Liver (tissue), 9 donors: ENCODE measurements around the gene TNRC6B. TPM values are rescaled to one million over a fixed set of nuclear protein-coding genes. Genes with fewer than 3 reads are reported as not detected.

Source experiments
- DNase-seq: peaks from one replicate; pipeline ENCODE4 v3.0.0-alpha.2; 2017; ENCODE audit warnings: low spot score
- H3K27ac ChIP-seq, 2 donors: one replicate each; pipeline ENCODE4 v1.7.0; 2013; ENCODE audit warnings: inconsistent platforms in 2 of 2, low read length in 2 of 2, control low read depth in 1 of 2, low read depth in 1 of 2, mild to moderate bottlenecking in 1 of 2
- H3K27me3 ChIP-seq, 4 donors: one replicate each; pipeline versions ENCODE4 v1.6.1 to v1.7.0; 2013; ENCODE audit warnings: low read length in 3 of 4, inconsistent platforms in 1 of 4, mild to moderate bottlenecking in 1 of 4, moderate library complexity in 1 of 4; ENCODE audit not compliant: control insufficient read depth in 4 of 4, insufficient read depth in 4 of 4
- H3K36me3 ChIP-seq, 4 donors: one replicate each; pipeline versions ENCODE4 v1.6.1 to v1.7.0; 2013; ENCODE audit warnings: low read length in 3 of 4, mild to moderate bottlenecking in 3 of 4, low read depth in 1 of 4, moderate library complexity in 1 of 4; ENCODE audit not compliant: control insufficient read depth in 4 of 4, insufficient read depth in 3 of 4
- H3K4me1 ChIP-seq, 4 donors: one replicate each; pipeline versions ENCODE4 v1.6.1 to v1.7.0; 2013; ENCODE audit warnings: low read length in 3 of 4, mild to moderate bottlenecking in 3 of 4, moderate library complexity in 1 of 4; ENCODE audit not compliant: control insufficient read depth in 4 of 4, insufficient read depth in 4 of 4
- H3K4me3 ChIP-seq, 3 donors: one replicate each; pipeline versions ENCODE4 v1.6.1 to v1.7.0; 2013; ENCODE audit warnings: low read length in 3 of 3, control low read depth in 1 of 3, low read depth in 1 of 3, mild to moderate bottlenecking in 1 of 3
- H3K9ac ChIP-seq, 2 donors: one replicate each; pipeline ENCODE4 v1.7.0; 2013; ENCODE audit warnings: low read length in 2 of 2, mild to moderate bottlenecking in 2 of 2, moderate library complexity in 2 of 2, control low read depth in 1 of 2, low read depth in 1 of 2
- H3K9me3 ChIP-seq, 4 donors: one replicate each; pipeline versions ENCODE4 v1.6.1 to v1.7.0; 2013; ENCODE audit warnings: low read length in 3 of 4; ENCODE audit not compliant: control insufficient read depth in 4 of 4
- FOXA1 ChIP-seq: IDR thresholded peaks from 2 replicates; pipeline ENCODE4 v1.6.1; 2016; ENCODE audit warnings: antibody characterized with exemption
- FOXA2 ChIP-seq: IDR thresholded peaks from 2 replicates; pipeline ENCODE4 v1.6.1; 2016; ENCODE audit warnings: antibody characterized with exemption
- HNF4A ChIP-seq, 2 donors: conservative IDR thresholded peaks; 2 replicates each; pipeline ENCODE4 v1.6.1; 2016; ENCODE audit warnings: antibody characterized with exemption in 2 of 2, mild to moderate bottlenecking in 2 of 2
- JUND ChIP-seq, 2 donors: IDR thresholded peaks; 2 replicates each; pipeline ENCODE4 v1.6.1; 2016; ENCODE audit warnings: antibody characterized with exemption in 2 of 2
- NR2F2 ChIP-seq: IDR thresholded peaks from 2 replicates; pipeline ENCODE4 v1.6.1; 2016; ENCODE audit warnings: antibody characterized with exemption
- RAD21 ChIP-seq, 2 donors: IDR thresholded peaks; 2 replicates each; pipeline ENCODE4 v1.6.1; 2016; ENCODE audit warnings: antibody characterized with exemption in 2 of 2, mild to moderate bottlenecking in 2 of 2
- SP1 ChIP-seq: IDR thresholded peaks from 2 replicates; pipeline ENCODE4 v1.6.1; 2018; ENCODE audit warnings: antibody characterized with exemption, mild to moderate bottlenecking
- WGBS: extraction: QIAGEN DNeasy Blood & Tissue Kit; methylation state at CpG from one replicate; pipeline ENCODE4 v1.1.7; 2013; 5-methylcytosine and 5-hydroxymethylcytosine counted together
- polyA plus RNA-seq, 2 donors: library from polyadenylated mRNA; stranded (reverse) in 1 of 2; unstranded in 1 of 2; fragments of 200-250 nt in 1 of 2; fragments of >200 nt in 1 of 2; fragmentation: Nextera tagmentation in 1 of 2; extraction: Ambion mirVana in 1 of 2; gene quantifications; one replicate each; pipeline versions ENCODE4 v1.2.1 to v1.2.3, GENCODE V29; 2013 to 2015
- total RNA-seq, 2 donors: library from RNA; depleted of rRNA; stranded (reverse); fragments of >200 nt; gene quantifications; one replicate each; pipeline ENCODE4 v1.2.3, GENCODE V29; 2014
- TF ChIP-seq, protein P1 (sequence below): IDR thresholded peaks from 2 replicates; pipeline ENCODE4 v1.6.1; 2016; ENCODE audit warnings: antibody characterized with exemption
- TF ChIP-seq, protein P2 (sequence below): IDR thresholded peaks from 2 replicates; pipeline ENCODE4 v1.6.1; 2016; ENCODE audit warnings: antibody characterized with exemption, mild to moderate bottlenecking
- TF ChIP-seq, protein P3 (sequence below): IDR thresholded peaks from 2 replicates; pipeline ENCODE4 v1.6.1; 2016; ENCODE audit warnings: antibody characterized with exemption
- TF ChIP-seq, protein P4 (sequence below): IDR thresholded peaks from 2 replicates; pipeline ENCODE4 v1.6.1; 2016; ENCODE audit warnings: antibody characterized with exemption
- donor health status: healthy.
- donor health status: healthy.
- donor health status: healthy.
- donor health status: healthy.
- donor health status: healthy.

Gene TNRC6B
- total and polyA plus RNA-seq, 4 donors: 4.6 to 39.1 (median 26.4) TPM

DNA sequence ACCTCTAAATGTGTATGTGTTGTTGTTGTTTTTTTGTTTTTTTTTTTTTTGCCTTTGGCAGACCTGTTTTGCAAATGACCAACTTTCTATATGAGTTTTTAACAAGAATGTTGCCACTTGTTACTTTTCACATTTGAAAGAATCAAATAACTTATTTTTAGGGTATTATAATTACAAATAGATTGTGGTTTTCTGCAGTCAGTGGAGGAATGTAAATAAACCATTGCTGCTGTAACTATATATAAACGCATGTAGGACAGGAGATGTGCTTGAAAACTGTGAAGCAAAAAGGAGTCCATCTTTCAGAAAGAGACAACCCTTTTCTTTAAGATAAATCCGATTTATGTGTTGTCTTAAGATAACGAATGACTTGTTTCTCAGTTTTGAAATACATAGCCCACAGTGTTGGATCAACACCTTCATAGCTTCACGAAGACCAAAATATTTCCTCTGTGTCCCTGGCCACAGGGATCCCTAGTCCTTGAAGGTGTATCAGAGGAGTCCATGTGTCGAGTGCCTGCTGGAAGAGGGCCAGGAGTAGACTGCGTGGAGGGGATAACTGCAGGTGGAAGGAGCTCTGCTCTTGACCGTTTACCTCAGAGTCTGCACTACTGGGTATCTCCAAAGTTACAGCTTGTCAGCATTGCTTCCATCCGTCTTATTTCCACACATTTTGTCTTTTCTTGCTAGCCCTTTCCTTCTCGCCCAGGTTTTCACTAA is 24.7 kb downstream of the TNRC6B start:
- peaks cover 0 to 2% (median 0%) of the 10 kb centered on the region in 4 donors for H3K36me3 ChIP-seq
- H3K27ac ChIP-seq: no peak overlapping the region
- peaks cover 0 to 11% (median 8%) of the 10 kb centered on the region in 4 donors for H3K4me1 ChIP-seq
- H3K27me3 ChIP-seq: no peaks in the 10 kb centered on the region
- 91% methylated on average over 9 of the region's 9 CpGs for WGBS
- no peak overlapping the region for H3K9ac ChIP-seq
- peak; percentile 67 for DNase-seq
- TF ChIP-seq, protein P1, sequence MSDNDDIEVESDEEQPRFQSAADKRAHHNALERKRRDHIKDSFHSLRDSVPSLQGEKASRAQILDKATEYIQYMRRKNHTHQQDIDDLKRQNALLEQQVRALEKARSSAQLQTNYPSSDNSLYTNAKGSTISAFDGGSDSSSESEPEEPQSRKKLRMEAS: no peak
- TF ChIP-seq, protein P2, sequence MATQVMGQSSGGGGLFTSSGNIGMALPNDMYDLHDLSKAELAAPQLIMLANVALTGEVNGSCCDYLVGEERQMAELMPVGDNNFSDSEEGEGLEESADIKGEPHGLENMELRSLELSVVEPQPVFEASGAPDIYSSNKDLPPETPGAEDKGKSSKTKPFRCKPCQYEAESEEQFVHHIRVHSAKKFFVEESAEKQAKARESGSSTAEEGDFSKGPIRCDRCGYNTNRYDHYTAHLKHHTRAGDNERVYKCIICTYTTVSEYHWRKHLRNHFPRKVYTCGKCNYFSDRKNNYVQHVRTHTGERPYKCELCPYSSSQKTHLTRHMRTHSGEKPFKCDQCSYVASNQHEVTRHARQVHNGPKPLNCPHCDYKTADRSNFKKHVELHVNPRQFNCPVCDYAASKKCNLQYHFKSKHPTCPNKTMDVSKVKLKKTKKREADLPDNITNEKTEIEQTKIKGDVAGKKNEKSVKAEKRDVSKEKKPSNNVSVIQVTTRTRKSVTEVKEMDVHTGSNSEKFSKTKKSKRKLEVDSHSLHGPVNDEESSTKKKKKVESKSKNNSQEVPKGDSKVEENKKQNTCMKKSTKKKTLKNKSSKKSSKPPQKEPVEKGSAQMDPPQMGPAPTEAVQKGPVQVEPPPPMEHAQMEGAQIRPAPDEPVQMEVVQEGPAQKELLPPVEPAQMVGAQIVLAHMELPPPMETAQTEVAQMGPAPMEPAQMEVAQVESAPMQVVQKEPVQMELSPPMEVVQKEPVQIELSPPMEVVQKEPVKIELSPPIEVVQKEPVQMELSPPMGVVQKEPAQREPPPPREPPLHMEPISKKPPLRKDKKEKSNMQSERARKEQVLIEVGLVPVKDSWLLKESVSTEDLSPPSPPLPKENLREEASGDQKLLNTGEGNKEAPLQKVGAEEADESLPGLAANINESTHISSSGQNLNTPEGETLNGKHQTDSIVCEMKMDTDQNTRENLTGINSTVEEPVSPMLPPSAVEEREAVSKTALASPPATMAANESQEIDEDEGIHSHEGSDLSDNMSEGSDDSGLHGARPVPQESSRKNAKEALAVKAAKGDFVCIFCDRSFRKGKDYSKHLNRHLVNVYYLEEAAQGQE: no peak
- TF ChIP-seq FOXA1 (no peak), NR2F2 (no peak), SP1 (no peak), FOXA2 (no peak), HNF4A (conservative IDR thresholded peaks at IDR 0.05) (no peak), RAD21 (IDR thresholded peaks at IDR 0.05) (no peak), JUND (IDR thresholded peaks at IDR 0.05) (no peak)
- TF ChIP-seq, protein P3, sequence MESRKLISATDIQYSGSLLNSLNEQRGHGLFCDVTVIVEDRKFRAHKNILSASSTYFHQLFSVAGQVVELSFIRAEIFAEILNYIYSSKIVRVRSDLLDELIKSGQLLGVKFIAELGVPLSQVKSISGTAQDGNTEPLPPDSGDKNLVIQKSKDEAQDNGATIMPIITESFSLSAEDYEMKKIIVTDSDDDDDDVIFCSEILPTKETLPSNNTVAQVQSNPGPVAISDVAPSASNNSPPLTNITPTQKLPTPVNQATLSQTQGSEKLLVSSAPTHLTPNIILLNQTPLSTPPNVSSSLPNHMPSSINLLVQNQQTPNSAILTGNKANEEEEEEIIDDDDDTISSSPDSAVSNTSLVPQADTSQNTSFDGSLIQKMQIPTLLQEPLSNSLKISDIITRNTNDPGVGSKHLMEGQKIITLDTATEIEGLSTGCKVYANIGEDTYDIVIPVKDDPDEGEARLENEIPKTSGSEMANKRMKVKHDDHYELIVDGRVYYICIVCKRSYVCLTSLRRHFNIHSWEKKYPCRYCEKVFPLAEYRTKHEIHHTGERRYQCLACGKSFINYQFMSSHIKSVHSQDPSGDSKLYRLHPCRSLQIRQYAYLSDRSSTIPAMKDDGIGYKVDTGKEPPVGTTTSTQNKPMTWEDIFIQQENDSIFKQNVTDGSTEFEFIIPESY: no peak
- TF ChIP-seq, protein P4, sequence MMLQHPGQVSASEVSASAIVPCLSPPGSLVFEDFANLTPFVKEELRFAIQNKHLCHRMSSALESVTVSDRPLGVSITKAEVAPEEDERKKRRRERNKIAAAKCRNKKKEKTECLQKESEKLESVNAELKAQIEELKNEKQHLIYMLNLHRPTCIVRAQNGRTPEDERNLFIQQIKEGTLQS: no peak
- H3K4me3 ChIP-seq: no peak overlapping the region
- H3K9me3 ChIP-seq: no peaks in the 10 kb centered on the region

DNA sequence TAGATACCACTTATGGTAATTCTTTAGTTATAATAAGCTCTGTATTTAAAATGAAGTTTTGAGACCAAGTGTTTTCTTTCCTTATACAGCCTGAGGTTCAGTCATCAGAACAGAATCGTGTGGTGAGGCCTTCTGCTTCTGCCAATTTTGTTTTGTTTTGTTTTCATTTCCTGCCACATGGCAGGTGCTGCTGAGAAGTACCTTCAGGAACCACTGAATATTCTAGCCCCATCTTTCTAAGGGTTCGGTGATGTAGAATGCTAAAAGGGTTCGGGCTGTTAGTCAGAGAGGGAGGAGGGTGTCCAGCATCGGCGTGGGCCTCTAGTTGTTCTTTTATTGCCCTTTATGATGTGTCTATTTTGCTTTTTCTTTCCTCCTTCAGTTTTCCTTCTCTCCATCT is 25.8 kb downstream of the TNRC6B start:
- peaks cover 0 to 2% (median 0%) of the 10 kb centered on the region in 4 donors for H3K36me3 ChIP-seq
- peaks cover 0 to 16% (median 6%) of the 10 kb centered on the region in 4 donors for H3K4me1 ChIP-seq
- H3K4me3 ChIP-seq: no peak overlapping the region
- peak overlapping the region in 1 of 2 donors; percentile 14 for H3K9ac ChIP-seq
- H3K9me3 ChIP-seq: no peaks in the 10 kb centered on the region
- peak overlapping the region in 1 of 2 donors; percentile 36 for H3K27ac ChIP-seq
- no peak for DNase-seq
- 71% methylated on average over 5 of the region's 5 CpGs for WGBS
- no peaks in the 10 kb centered on the region for H3K27me3 ChIP-seq
- TF ChIP-seq, protein P4: no peak
